Chondrocyte (in vitro differentiated cells): ENCODE data around the gene PHF21B. TPM values are rescaled to one million over a fixed set of nuclear protein-coding genes. Genes with fewer than 3 reads are reported as not detected.

Source experiments
- DNase-seq: peaks from one replicate; pipeline ENCODE4 v3.0.0; 2021; ENCODE audit warnings: mixed read lengths, low spot score
- H3K27ac Mint-ChIP-seq: one replicate; pipeline ENCODE4 v1.8.0; 2021; ENCODE audit warnings: mild to moderate bottlenecking, moderate library complexity, mixed read lengths; ENCODE audit not compliant: unreplicated experiment
- H3K27me3 Mint-ChIP-seq: 2 replicates; pipeline ENCODE4 v1.8.0; 2021; ENCODE audit warnings: low read depth, mixed read lengths
- H3K36me3 Mint-ChIP-seq: 2 replicates; pipeline ENCODE4 v1.8.0; 2021; ENCODE audit warnings: low read depth, mixed read lengths
- H3K4me1 Mint-ChIP-seq: 2 replicates; pipeline ENCODE4 v1.8.0; 2021; ENCODE audit warnings: low read depth, mild to moderate bottlenecking, mixed read lengths
- H3K4me3 Mint-ChIP-seq: one replicate; pipeline ENCODE4 v1.8.0; 2021; ENCODE audit warnings: mild to moderate bottlenecking, moderate library complexity, mixed read lengths; ENCODE audit not compliant: unreplicated experiment
- H3K9me3 Mint-ChIP-seq: 2 replicates; pipeline ENCODE4 v1.8.0; 2021; ENCODE audit warnings: low read depth, mixed read lengths
- total RNA-seq: library from RNA; stranded (reverse); gene quantifications from 3 replicates; pipeline ENCODE4 v1.2.1, GENCODE V29; 2021
- TF ChIP-seq, protein P1 (sequence below): fragments of 200-600 bp; sonication (generic); IDR thresholded peaks from 2 replicates; pipeline ENCODE4 v1.5.0; 2021; ENCODE audit warnings: antibody characterized with exemption, mild to moderate bottlenecking, moderate library complexity

Gene PHF21B
- total RNA-seq, 1 donor from 2014 or later = 0.82 TPM

DNA sequence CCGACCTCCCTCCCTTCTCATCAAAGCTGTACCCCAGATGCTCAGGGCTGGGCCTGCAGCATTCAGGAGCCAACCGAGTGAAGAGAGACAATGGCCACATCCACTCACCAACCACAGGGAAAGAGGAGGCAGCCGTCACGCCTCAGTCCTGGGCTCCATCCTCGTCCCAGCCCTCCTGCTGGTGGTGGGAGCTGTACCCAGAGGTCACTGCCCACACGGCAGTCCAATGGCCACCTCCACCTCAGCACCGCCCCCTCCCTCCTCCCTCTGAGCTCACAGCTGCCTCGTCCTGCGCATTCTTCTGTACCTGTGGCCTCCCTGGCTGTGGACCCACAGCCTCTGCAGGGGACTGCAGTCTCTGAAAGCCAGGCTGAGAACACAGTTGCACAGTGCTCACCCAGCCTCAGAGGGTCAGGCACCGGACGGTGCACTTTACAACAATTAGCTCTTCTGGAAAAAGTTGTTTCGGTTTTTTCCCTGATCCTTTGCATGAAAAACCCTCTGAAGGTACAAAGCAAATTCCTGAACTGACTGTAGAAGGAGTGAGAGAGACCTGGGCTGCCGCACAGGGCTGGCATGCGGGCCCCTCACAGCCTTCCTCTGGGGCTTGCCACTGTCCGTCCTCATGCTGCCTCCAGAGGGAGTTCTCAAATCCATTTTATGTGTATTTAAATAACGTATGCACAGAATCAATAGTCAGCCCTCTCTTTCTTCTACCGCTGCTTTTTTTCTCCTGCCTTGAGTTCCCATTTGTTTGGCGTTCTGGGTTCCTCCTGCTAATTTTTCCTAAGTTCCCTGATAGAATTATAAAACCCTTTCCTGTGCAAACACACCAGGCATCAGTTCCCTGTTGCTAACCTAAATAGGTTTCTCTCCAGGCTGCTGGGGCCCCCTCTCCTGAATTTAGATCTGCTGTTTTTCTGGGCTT, 52.7 kb downstream of the PHF21B start:
- Mint-ChIP-seq H3K27me3 (peaks cover 3% of the 10 kb centered on the region), H3K4me1 (no peaks in the 10 kb centered on the region), H3K9me3 (no peaks in the 10 kb centered on the region), H3K36me3 (no peaks in the 10 kb centered on the region), H3K4me3 (no peak overlapping the region), H3K27ac (no peak overlapping the region)
- DNase-seq = no peak
- TF ChIP-seq, protein P1, sequence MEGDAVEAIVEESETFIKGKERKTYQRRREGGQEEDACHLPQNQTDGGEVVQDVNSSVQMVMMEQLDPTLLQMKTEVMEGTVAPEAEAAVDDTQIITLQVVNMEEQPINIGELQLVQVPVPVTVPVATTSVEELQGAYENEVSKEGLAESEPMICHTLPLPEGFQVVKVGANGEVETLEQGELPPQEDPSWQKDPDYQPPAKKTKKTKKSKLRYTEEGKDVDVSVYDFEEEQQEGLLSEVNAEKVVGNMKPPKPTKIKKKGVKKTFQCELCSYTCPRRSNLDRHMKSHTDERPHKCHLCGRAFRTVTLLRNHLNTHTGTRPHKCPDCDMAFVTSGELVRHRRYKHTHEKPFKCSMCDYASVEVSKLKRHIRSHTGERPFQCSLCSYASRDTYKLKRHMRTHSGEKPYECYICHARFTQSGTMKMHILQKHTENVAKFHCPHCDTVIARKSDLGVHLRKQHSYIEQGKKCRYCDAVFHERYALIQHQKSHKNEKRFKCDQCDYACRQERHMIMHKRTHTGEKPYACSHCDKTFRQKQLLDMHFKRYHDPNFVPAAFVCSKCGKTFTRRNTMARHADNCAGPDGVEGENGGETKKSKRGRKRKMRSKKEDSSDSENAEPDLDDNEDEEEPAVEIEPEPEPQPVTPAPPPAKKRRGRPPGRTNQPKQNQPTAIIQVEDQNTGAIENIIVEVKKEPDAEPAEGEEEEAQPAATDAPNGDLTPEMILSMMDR = peak; percentile 56

DNA sequence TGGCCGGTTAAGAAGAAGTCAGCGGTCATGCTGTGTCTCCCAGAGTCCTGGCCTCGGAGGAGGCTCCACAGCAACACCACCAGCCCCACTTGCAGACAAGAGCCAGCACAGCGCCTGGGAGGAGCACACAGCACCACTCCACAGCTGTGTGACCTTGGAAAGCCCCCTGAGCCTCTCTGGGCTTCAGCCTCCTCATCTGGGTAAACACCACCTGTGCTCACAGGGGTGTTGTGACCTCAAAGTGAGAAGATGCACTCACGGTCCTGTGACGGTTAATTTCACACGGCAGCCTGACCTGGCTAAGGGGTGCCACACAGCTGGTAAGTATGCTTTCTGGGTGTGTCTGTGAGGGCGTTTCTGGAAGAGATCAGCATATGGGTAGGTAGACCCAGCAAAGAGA, 54.7 kb downstream of the PHF21B start:
- H3K27ac Mint-ChIP-seq = no peak overlapping the region
- TF ChIP-seq, protein P1 = no peak
- no peaks in the 10 kb centered on the region for H3K4me1 Mint-ChIP-seq
- no peak overlapping the region for H3K4me3 Mint-ChIP-seq
- peaks cover 2% of the 10 kb centered on the region for H3K9me3 Mint-ChIP-seq
- no peaks in the 10 kb centered on the region for H3K36me3 Mint-ChIP-seq
- H3K27me3 Mint-ChIP-seq = peaks cover 3% of the 10 kb centered on the region
- no peak for DNase-seq

DNA sequence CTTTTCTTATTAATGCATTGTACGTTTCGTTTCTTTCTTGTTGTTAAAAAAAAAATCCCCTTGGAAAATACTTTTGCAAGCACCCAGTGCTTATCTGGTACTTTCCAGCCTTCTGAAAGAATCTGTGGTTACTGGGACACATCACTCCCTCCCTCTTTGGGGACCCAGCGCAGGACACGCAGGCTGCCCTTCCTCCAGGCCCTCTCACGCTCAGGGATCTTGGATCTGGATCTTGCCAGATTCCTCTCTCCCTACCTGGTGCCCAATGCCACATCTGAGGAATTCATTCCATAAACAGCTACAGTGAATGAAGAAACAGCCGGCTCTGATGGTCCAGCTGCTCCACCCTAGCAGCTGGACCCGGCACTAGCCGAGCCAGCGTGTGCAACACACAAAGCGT, 55.7 kb downstream of the PHF21B start:
- H3K9me3 Mint-ChIP-seq = peaks cover 2% of the 10 kb centered on the region

DNA sequence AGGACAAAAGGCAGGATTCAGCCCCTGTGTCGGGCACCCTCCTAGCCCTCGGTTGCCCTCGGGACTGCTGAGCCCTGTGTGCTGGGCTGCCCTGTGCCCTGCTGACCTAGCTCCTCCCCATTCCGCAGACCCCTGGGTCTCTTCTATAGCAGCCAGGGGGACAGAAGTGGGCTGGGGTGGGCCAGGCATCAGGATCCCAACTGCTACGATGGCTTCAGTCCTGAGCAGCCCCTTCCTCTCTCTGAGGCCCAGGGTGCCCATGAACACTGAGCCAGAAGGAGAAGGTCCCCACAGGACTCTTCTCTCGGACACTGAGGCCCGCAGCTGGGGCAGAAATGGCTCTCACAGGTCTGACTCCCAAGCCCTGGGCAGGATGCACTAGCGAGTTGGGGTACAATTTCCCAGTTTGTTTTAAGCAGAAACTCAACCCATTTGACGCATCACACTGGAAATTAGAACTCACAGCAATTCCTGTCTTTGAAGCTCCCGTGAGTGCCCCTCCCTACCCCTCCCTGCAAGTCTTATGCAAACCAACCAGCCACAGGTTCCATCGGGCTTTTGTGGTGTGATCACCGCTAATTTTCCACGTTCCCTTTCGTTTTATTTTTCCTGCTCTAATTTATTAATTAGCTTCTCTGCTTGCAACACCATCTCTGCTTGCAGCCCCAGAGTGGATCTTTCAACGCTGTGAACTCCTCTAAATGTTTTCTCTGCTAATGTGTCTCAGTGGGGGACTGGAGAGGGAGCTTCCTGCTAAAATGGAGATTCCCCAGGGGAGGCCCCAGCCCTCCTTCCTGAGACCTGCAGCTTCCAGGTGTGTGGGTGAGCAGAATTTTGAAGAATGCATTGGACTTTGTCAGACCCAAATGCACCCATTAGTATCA, 56.7 kb downstream of the PHF21B start:
- Mint-ChIP-seq H3K27me3 (peaks cover 3% of the 10 kb centered on the region), H3K27ac (no peak overlapping the region), H3K9me3 (peaks cover 2% of the 10 kb centered on the region), H3K36me3 (no peaks in the 10 kb centered on the region), H3K4me1 (no peaks in the 10 kb centered on the region), H3K4me3 (no peak overlapping the region)
- TF ChIP-seq, protein P1 = no peak
- no peak for DNase-seq

More for the DNA sequence above, 55.7 kb downstream of the PHF21B start:
- Mint-ChIP-seq H3K4me1 (no peaks in the 10 kb centered on the region), H3K27ac (no peak overlapping the region), H3K36me3 (no peaks in the 10 kb centered on the region), H3K27me3 (peaks cover 3% of the 10 kb centered on the region), H3K4me3 (no peak overlapping the region)
- TF ChIP-seq, protein P1 = no peak
- DNase-seq = no peak

DNA sequence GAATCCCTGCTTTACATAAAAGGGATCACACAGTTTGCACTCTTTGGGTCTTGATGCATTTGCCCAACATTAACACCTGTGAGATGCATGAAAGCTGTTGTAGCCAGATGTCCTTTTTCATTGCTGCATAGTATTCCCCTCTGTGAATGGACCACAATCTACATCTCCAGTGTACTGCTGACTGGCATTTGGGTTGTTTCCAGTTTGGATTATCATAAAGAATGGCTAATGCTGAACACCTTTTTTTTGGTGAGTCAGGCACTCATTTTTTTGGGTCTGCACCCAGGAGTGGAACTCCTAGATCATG, 58.3 kb downstream of the PHF21B start:
- no peak overlapping the region for H3K27ac Mint-ChIP-seq
- TF ChIP-seq, protein P1 = no peak
- DNase-seq = no peak
- no peak overlapping the region for H3K4me3 Mint-ChIP-seq
- H3K36me3 Mint-ChIP-seq = no peaks in the 10 kb centered on the region
- H3K27me3 Mint-ChIP-seq = peaks cover 3% of the 10 kb centered on the region
- H3K4me1 Mint-ChIP-seq = no peaks in the 10 kb centered on the region
- H3K9me3 Mint-ChIP-seq = peaks cover 2% of the 10 kb centered on the region
